Liver (tissue), 9 donors: ENCODE results near the gene SH2B3. TPM values are rescaled to one million over a fixed set of nuclear protein-coding genes. Genes with fewer than 3 reads are reported as not detected.

Source experiments
- DNase-seq: peaks from one replicate; pipeline ENCODE4 v3.0.0-alpha.2; 2017; ENCODE audit warnings: low spot score
- H3K27ac ChIP-seq, 2 donors: one replicate each; pipeline ENCODE4 v1.7.0; 2013; ENCODE audit warnings: inconsistent platforms in 2 of 2, low read length in 2 of 2, control low read depth in 1 of 2, low read depth in 1 of 2, mild to moderate bottlenecking in 1 of 2
- H3K27me3 ChIP-seq, 4 donors: one replicate each; pipeline versions ENCODE4 v1.6.1 to v1.7.0; 2013; ENCODE audit warnings: low read length in 3 of 4, inconsistent platforms in 1 of 4, mild to moderate bottlenecking in 1 of 4, moderate library complexity in 1 of 4; ENCODE audit not compliant: control insufficient read depth in 4 of 4, insufficient read depth in 4 of 4
- H3K36me3 ChIP-seq, 4 donors: one replicate each; pipeline versions ENCODE4 v1.6.1 to v1.7.0; 2013; ENCODE audit warnings: low read length in 3 of 4, mild to moderate bottlenecking in 3 of 4, low read depth in 1 of 4, moderate library complexity in 1 of 4; ENCODE audit not compliant: control insufficient read depth in 4 of 4, insufficient read depth in 3 of 4
- H3K4me1 ChIP-seq, 4 donors: one replicate each; pipeline versions ENCODE4 v1.6.1 to v1.7.0; 2013; ENCODE audit warnings: low read length in 3 of 4, mild to moderate bottlenecking in 3 of 4, moderate library complexity in 1 of 4; ENCODE audit not compliant: control insufficient read depth in 4 of 4, insufficient read depth in 4 of 4
- H3K4me3 ChIP-seq, 3 donors: one replicate each; pipeline versions ENCODE4 v1.6.1 to v1.7.0; 2013; ENCODE audit warnings: low read length in 3 of 3, control low read depth in 1 of 3, low read depth in 1 of 3, mild to moderate bottlenecking in 1 of 3
- H3K9ac ChIP-seq, 2 donors: one replicate each; pipeline ENCODE4 v1.7.0; 2013; ENCODE audit warnings: low read length in 2 of 2, mild to moderate bottlenecking in 2 of 2, moderate library complexity in 2 of 2, control low read depth in 1 of 2, low read depth in 1 of 2
- H3K9me3 ChIP-seq, 4 donors: one replicate each; pipeline versions ENCODE4 v1.6.1 to v1.7.0; 2013; ENCODE audit warnings: low read length in 3 of 4; ENCODE audit not compliant: control insufficient read depth in 4 of 4
- CTCF ChIP-seq: fragments of 150-350 bp; IDR thresholded peaks from 2 replicates; pipeline ENCODE4 v1.5.1; 2017; ENCODE audit warnings: improper control_type of control experiment, low read depth, low read length; ENCODE audit not compliant: missing input control
- EGR1 ChIP-seq, 2 donors: IDR thresholded peaks; 2 replicates each; pipeline ENCODE4 v1.6.1; 2016 to 2018; ENCODE audit warnings: antibody characterized with exemption in 2 of 2, low read depth in 2 of 2
- FOXA1 ChIP-seq: IDR thresholded peaks from 2 replicates; pipeline ENCODE4 v1.6.1; 2016; ENCODE audit warnings: antibody characterized with exemption
- FOXA2 ChIP-seq: IDR thresholded peaks from 2 replicates; pipeline ENCODE4 v1.6.1; 2016; ENCODE audit warnings: antibody characterized with exemption
- GABPA ChIP-seq, 2 donors: IDR thresholded peaks in 1 of 2; conservative IDR thresholded peaks in 1 of 2; 2 replicates each; pipeline ENCODE4 v1.6.1; 2016; ENCODE audit warnings: antibody characterized with exemption in 2 of 2, mild to moderate bottlenecking in 1 of 2, moderate library complexity in 1 of 2
- HNF4A ChIP-seq, 2 donors: conservative IDR thresholded peaks; 2 replicates each; pipeline ENCODE4 v1.6.1; 2016; ENCODE audit warnings: antibody characterized with exemption in 2 of 2, mild to moderate bottlenecking in 2 of 2
- HNF4G ChIP-seq: IDR thresholded peaks from 2 replicates; pipeline ENCODE4 v1.6.1; 2016; ENCODE audit warnings: antibody characterized with exemption
- JUND ChIP-seq, 2 donors: IDR thresholded peaks; 2 replicates each; pipeline ENCODE4 v1.6.1; 2016; ENCODE audit warnings: antibody characterized with exemption in 2 of 2
- MAX ChIP-seq: IDR thresholded peaks from 2 replicates; pipeline ENCODE4 v1.6.1; 2016; ENCODE audit warnings: antibody characterized with exemption
- RAD21 ChIP-seq, 2 donors: IDR thresholded peaks; 2 replicates each; pipeline ENCODE4 v1.6.1; 2016; ENCODE audit warnings: antibody characterized with exemption in 2 of 2, mild to moderate bottlenecking in 2 of 2
- REST ChIP-seq: IDR thresholded peaks from 2 replicates; pipeline ENCODE4 v1.6.1; 2016; ENCODE audit warnings: antibody characterized with exemption, mild to moderate bottlenecking
- RXRA ChIP-seq, 2 donors: IDR thresholded peaks; 2 replicates each; pipeline ENCODE4 v1.6.1; 2017 to 2018; ENCODE audit warnings: antibody characterized with exemption in 2 of 2, mild to moderate bottlenecking in 1 of 2
- YY1 ChIP-seq: IDR thresholded peaks from 2 replicates; pipeline ENCODE4 v1.6.1; 2016; ENCODE audit warnings: antibody characterized with exemption, mild to moderate bottlenecking
- ZBTB33 ChIP-seq: IDR thresholded peaks from 2 replicates; pipeline ENCODE4 v1.6.1; 2016; ENCODE audit warnings: antibody characterized with exemption
- WGBS: extraction: QIAGEN DNeasy Blood & Tissue Kit; methylation state at CpG from one replicate; pipeline ENCODE4 v1.1.7; 2013; 5-methylcytosine and 5-hydroxymethylcytosine counted together
- polyA plus RNA-seq, 2 donors: library from polyadenylated mRNA; stranded (reverse) in 1 of 2; unstranded in 1 of 2; fragments of 200-250 nt in 1 of 2; fragments of >200 nt in 1 of 2; fragmentation: Nextera tagmentation in 1 of 2; extraction: Ambion mirVana in 1 of 2; gene quantifications; one replicate each; pipeline versions ENCODE4 v1.2.1 to v1.2.3, GENCODE V29; 2013 to 2015
- total RNA-seq, 2 donors: library from RNA; depleted of rRNA; stranded (reverse); fragments of >200 nt; gene quantifications; one replicate each; pipeline ENCODE4 v1.2.3, GENCODE V29; 2014
- donor health status: healthy.
- donor health status: healthy.
- donor health status: healthy.
- donor health status: healthy.
- donor health status: healthy.

The SH2B3 gene
- total and polyA plus RNA-seq, 4 donors, result 4.4 to 18.7 (median 8.8) TPM

GRCh38 chr12:111462210-111462769 is 56.6 kb downstream of the SH2B3 start:
- H3K4me3 ChIP-seq, result no peak overlapping the region
- peaks cover 5 to 20% (median 10%) of the 10 kb centered on the region in 4 donors for H3K4me1 ChIP-seq
- no peak for DNase-seq
- peak overlapping the region in 1 of 2 donors; percentile 54 for H3K9ac ChIP-seq
- TF ChIP-seq RXRA (IDR thresholded peaks at IDR 0.05), result peak in 1 of 2 donors; percentile 14
- no peak for TF ChIP-seq GABPA (IDR thresholded peaks at IDR 0.05 in 1 of 2, conservative IDR thresholded peaks at IDR 0.05 in 1 of 2)
- peak; percentile 32 for TF ChIP-seq ZBTB33
- peak in 1 of 2 donors; percentile 10 for TF ChIP-seq RAD21 (IDR thresholded peaks at IDR 0.05)
- no peak for TF ChIP-seq CTCF
- TF ChIP-seq MAX, result peak; percentile 40
- peak in 1 of 2 donors; percentile 51 for TF ChIP-seq JUND (IDR thresholded peaks at IDR 0.05)
- TF ChIP-seq YY1, result peak; percentile 28
- peak; percentile 33 to 69 for TF ChIP-seq HNF4A (conservative IDR thresholded peaks at IDR 0.05)
- no peak for TF ChIP-seq EGR1 (IDR thresholded peaks at IDR 0.05; ENCODE audit: low read depth in 2 of 2)
- TF ChIP-seq HNF4G, result no peak
- TF ChIP-seq REST, result no peak
- no peaks in the 10 kb centered on the region for H3K27me3 ChIP-seq
- no peaks in the 10 kb centered on the region for H3K9me3 ChIP-seq
- H3K36me3 ChIP-seq, result peaks cover 3 to 14% (median 6%) of the 10 kb centered on the region in 4 donors
- H3K27ac ChIP-seq, result peak overlapping the region; percentile 80 to 84

GRCh38 chr12:111467092-111467856 is 61.6 kb downstream of the SH2B3 start:
- H3K27ac ChIP-seq, result peak overlapping the region; percentile 40 to 54
- H3K36me3 ChIP-seq, result peaks cover 3 to 21% (median 14%) of the 10 kb centered on the region in 4 donors
- no peaks in the 10 kb centered on the region for H3K27me3 ChIP-seq
- no peak overlapping the region for H3K4me3 ChIP-seq
- no peak for DNase-seq
- no peaks in the 10 kb centered on the region for H3K9me3 ChIP-seq
- no peak overlapping the region for H3K9ac ChIP-seq
- peaks cover 6 to 18% (median 9%) of the 10 kb centered on the region in 4 donors for H3K4me1 ChIP-seq
- 78% methylated on average over 3 of the region's 3 CpGs for WGBS
- TF ChIP-seq MAX (peak; percentile 34), FOXA1 (peak; percentile 43), JUND (IDR thresholded peaks at IDR 0.05) (peak in 1 of 2 donors; percentile 94), HNF4A (conservative IDR thresholded peaks at IDR 0.05) (peak; percentile 33 to 68), RXRA (IDR thresholded peaks at IDR 0.05) (peak in 1 of 2 donors; percentile 46), CTCF (no peak), REST (no peak), FOXA2 (peak; percentile 54), YY1 (no peak), EGR1 (IDR thresholded peaks at IDR 0.05; ENCODE audit: low read depth in 2 of 2) (peak in 1 of 2 donors; percentile 71), RAD21 (IDR thresholded peaks at IDR 0.05) (no peak)
